Omental fat pad (tissue), 4 donors: ENCODE measurements around the gene ORC4. TPM values are rescaled to one million over a fixed set of nuclear protein-coding genes. Genes with fewer than 3 reads are reported as not detected.

Source experiments
- ATAC-seq: fragments of 150-250 bp; one replicate; pipeline ENCODE4 v1.9.1; 2016; ENCODE audit warnings: mild to moderate bottlenecking, moderate library complexity; ENCODE audit not compliant: low FRiP score
- DNase-seq: peaks from one replicate; pipeline ENCODE4 v3.0.0-alpha.2; 2019; ENCODE audit warnings: low spot score
- CTCF ChIP-seq, 3 donors: fragments of 450-650 bp; IDR thresholded peaks; one replicate each; pipeline ENCODE4 v1.5.1; 2016 to 2017; ENCODE audit warnings: antibody characterized with exemption in 3 of 3, mild to moderate bottlenecking in 3 of 3, moderate library complexity in 2 of 3
- total RNA-seq, 4 donors: library from RNA; depleted of rRNA; stranded (reverse); fragments of >200 nt; gene quantifications; one replicate each; pipeline ENCODE4 v1.1.0, GENCODE V29; 2016

The ORC4 gene
- total RNA-seq, 4 donors from 2014 or later, result 30.1 to 54.5 (median 37.3) TPM

- DNase-seq (no peak), ATAC-seq (no peak)
- TF ChIP-seq CTCF (IDR thresholded peaks at IDR 0.05), result no peak
These were observed 39.5 kb downstream of the ORC4 start for GRCh38 chr2:147980940-147981528.

GRCh38 chr2:147977679-147978078 is 42.9 kb downstream of the ORC4 start:
- no peak for TF ChIP-seq CTCF (IDR thresholded peaks at IDR 0.05)
- DNase-seq (no peak), ATAC-seq (no peak)

- ATAC-seq (no peak), DNase-seq (no peak)
- no peak for TF ChIP-seq CTCF (IDR thresholded peaks at IDR 0.05)
These were observed 44.4 kb downstream of the ORC4 start for GRCh38 chr2:147976102-147976501.

- TF ChIP-seq CTCF (IDR thresholded peaks at IDR 0.05), result no peak
- DNase-seq, result no peak
- no peak for ATAC-seq
These were observed 52.0 kb downstream of the ORC4 start for GRCh38 chr2:147968571-147968970.

- no peak for ATAC-seq
- no peak for DNase-seq
- TF ChIP-seq CTCF (IDR thresholded peaks at IDR 0.05), result no peak
These were observed 68.4 kb downstream of the ORC4 start for GRCh38 chr2:147952118-147952517.

- no peak for TF ChIP-seq CTCF (IDR thresholded peaks at IDR 0.05)
- DNase-seq, result no peak
- no peak for ATAC-seq
These were observed 74.9 kb downstream of the ORC4 start for GRCh38 chr2:147945660-147946059.

- DNase-seq (no peak), ATAC-seq (no peak)
- no peak for TF ChIP-seq CTCF (IDR thresholded peaks at IDR 0.05)
These were observed 81.2 kb downstream of the ORC4 start for GRCh38 chr2:147939313-147939712.
